A549 (cell line): ENCODE measurements around the gene SLC7A8.

Experiments
- CEBPB ChIP-seq, 2 experiments: fragments of >200 bp in 1 of 2; sonication (Bioruptor Twin) in 1 of 2; formaldehyde crosslinking in 1 of 2; IDR thresholded peaks; 2 replicates each; pipeline ENCODE4 v1.6.1; 2012 to 2016
- TF ChIP-seq, protein P1 (sequence below): fragments of >200 bp; sonication (Bioruptor Twin); formaldehyde crosslinking; IDR thresholded peaks from 3 replicates; pipeline ENCODE4 v1.5.1; 2016
- TF ChIP-seq, protein P2 (sequence below): fragments of 150-350 bp; IDR thresholded peaks from 2 replicates; pipeline ENCODE4 v1.6.1; 2014; ENCODE audit warnings: low read depth, mild to moderate bottlenecking, low read length

GRCh38 chr14:23164250-23164649, 19.2 kb downstream of the SLC7A8 start:
- TF ChIP-seq, protein P1, sequence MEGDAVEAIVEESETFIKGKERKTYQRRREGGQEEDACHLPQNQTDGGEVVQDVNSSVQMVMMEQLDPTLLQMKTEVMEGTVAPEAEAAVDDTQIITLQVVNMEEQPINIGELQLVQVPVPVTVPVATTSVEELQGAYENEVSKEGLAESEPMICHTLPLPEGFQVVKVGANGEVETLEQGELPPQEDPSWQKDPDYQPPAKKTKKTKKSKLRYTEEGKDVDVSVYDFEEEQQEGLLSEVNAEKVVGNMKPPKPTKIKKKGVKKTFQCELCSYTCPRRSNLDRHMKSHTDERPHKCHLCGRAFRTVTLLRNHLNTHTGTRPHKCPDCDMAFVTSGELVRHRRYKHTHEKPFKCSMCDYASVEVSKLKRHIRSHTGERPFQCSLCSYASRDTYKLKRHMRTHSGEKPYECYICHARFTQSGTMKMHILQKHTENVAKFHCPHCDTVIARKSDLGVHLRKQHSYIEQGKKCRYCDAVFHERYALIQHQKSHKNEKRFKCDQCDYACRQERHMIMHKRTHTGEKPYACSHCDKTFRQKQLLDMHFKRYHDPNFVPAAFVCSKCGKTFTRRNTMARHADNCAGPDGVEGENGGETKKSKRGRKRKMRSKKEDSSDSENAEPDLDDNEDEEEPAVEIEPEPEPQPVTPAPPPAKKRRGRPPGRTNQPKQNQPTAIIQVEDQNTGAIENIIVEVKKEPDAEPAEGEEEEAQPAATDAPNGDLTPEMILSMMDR: no peak
- no peak for TF ChIP-seq CEBPB (IDR thresholded peaks at IDR 0.05)
- TF ChIP-seq, protein P2, sequence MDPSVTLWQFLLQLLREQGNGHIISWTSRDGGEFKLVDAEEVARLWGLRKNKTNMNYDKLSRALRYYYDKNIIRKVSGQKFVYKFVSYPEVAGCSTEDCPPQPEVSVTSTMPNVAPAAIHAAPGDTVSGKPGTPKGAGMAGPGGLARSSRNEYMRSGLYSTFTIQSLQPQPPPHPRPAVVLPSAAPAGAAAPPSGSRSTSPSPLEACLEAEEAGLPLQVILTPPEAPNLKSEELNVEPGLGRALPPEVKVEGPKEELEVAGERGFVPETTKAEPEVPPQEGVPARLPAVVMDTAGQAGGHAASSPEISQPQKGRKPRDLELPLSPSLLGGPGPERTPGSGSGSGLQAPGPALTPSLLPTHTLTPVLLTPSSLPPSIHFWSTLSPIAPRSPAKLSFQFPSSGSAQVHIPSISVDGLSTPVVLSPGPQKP: no peak
